HL-60/S4 treated with phorbol 12-myristate 13-acetate at 8.2 ng/mL for 4 days and 3 days (cell line): ENCODE measurements around the gene ADGRF4.
"Not testable (repeated sequence)": the region's sequence is repeated elsewhere in the genome, so short reads cannot be mapped to it uniquely, and the experiment has no call there.

ENCODE experiments used
- in situ Hi-C: fragments of 300-500 bp; cut with MboI; formaldehyde crosslinking; loops from 2 replicates; pipeline ENCODE4 v1.15.0; 2022; ENCODE audit warnings: low sequenced_read_pairs

The ADGRF4 gene

DNA sequence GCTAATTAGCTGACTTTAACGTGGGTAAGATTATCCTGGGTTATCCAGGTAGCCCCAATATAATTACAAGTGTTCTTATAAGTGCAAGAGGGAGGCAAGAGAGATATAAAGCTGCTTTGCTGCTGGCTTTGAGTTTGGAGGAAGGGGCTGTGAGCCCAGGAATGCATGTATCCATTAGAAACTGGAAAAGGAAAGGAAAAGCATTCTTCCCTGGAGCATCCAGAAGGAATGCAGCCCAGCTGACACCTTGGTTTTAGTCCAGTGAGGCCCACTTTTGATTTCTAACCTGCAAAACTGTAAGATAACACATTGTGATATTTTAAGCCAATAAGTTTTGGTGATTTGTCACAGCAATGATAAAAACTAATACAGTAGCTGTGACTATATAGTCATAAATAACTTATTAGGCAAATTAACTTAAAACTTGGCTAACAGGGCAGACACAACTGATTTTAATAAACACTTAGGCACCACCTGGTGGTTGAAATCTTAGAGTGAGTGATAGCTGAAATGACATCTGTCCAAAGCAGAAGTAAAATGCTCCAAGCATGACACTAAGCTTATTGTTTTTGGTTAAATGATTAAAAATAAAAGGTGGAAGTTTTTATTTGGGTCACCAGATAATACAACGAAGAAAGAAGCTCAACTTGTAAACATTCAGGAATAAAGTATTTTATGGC, 35.6 kb downstream of the ADGRF4 start:
- in situ Hi-C loops, result no loop called here

DNA sequence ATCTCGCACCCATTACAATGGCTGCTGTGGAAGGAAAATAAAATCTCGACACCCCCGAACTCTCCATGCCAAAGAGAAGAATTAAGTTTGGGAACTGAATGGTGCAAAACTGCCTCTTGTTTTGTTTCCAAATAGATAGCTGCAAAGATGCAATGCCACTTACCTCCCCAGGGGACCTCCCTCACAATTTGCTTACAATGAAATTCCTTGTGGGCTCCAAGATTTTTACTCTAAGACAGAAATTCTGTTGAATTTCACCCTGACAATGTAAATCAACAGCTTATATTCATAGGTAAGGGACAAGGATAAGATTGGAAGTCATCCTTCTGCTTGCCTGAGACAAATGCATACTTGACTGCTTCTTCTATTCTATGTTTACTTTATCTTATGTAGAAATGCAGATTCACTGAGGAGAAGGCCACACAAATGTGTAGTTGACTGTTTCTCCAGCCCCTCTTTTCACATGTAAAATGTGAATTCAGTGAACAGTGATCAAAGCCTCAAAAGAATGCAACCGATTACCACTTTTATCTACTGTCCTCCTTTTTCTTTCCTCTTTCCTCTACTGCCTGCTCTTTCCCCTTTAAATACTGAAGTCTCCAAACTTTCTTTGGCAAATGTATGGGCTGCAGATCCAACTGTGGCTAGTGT, 36.6 kb downstream of the ADGRF4 start:
- in situ Hi-C loops, result no loop called here

DNA sequence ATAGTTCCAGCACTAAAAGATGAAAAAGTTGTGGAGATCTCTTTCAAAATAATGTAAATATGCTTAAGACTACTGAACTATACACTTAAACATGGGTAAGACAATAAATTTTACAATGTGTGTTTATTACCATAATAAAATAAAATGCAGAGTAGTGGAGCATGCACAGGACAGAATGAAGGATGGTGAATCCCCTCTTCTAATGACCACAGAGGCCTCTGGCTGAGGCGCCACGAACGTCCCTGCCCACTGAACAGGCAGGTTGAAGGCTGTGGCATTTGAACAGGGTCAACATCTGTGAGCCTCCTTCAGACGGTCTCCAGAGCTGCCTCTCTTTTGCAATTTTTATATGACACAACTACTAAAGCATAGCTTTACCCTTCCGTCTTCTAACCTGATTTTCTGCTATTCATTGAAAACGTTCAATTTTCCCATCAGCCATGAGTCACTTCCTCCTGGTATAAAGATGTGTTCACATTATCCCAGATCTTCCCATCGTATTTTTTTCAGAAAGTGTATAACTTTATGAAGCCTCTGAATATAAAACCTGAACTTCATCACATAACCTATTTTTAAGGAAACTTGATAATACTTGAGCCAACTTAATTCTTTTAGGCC, 37.8 kb downstream of the ADGRF4 start:
- in situ Hi-C loops, result no loop called here

DNA sequence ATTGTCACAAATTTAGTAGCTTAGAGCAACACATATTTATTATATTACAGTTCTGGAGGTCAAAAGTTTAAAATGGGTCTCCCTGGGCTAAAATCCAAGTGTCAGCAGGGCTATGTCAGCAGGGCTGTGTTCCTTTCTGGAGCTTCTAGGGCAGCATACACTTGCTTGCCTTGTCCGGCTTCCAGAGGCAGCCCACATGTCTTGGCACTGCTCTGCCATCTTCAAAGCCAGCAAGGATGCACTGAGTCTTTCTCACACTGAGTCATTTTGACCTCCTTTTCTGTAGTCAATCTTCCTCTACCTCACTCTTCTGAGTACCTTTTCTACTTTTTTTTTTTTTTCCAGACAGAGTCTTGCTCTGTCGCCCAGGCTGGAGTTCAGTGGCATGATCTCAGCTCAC, 39.0 kb downstream of the ADGRF4 start:
- in situ Hi-C loops, result no loop called here

DNA sequence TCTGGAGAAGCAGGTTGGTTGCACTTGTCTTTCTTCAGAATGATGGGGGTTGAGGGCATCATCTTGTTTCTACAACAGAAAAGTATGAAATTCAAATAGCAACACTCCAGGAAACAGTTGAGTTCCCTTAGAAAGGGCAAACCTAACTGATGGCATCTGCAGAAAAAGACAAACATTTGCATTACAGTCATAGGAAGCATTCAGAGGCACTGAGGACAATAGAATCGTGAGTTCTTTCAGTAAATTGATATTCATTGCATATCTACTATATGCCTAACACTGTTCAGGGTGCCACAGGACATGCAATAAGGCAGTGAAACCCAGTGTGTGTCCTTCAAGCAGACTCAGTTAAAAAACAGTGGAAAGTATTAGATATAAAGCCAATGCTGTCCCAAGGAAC, 42.3 kb downstream of the ADGRF4 start:
- in situ Hi-C loops, result no loop called here

DNA sequence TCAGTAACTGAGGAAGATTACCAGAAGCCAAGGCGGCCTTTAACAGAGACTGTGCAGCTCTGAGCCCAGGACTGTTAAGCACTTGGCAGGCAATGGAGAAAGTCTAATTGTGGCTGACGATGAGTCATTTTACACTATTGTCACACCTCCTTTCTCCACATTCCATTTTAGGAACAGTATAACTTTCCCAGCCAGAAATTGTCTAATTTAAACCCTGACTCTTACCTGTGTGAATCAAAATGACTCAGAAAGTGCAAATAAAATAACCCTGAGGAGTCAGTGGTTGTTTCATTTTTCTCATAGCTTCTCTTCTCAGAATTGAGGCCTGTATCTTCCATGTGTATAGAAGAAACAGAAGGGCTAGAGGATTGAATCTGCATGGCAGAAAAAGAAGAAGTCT, 43.4 kb downstream of the ADGRF4 start:
- in situ Hi-C loops, result no loop called here

DNA sequence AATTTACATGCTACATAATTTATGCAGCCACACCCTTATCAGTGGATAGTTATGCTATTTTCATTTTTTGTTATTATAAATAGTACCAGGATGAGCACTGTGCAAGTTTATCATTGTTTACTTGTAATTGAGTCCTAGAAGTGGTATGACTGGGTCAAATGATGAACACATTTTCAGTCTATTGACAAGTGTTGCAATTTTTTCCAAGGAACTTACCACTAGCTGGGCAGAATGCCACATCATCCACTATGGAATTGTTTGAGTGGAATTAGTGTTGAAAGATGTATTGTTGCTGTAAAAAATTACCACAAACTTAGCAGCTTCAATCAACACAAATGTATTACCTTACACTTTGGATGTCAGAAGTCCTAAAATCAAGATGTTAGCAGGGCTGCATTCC, 45.4 kb downstream of the ADGRF4 start:
- in situ Hi-C loops, result no loop called here

DNA sequence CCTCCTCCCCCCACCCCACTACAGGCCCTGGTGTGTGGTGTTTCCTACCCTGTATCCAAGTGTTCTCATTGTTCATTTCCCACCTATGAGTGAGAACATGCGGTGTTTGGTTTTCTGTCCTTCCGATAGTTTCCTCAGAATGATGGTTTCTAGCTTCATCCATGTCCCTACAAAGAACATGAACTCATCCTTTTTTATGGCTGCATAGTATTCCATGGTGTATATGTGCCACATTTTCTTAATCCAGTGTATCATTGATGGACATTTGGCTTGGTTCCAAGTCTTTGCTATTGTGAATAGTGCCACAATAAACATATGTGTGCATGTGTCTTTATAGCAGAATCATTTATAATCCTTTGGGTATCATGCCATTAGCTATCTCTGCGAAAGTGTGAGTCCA, 46.9 kb downstream of the ADGRF4 start:
- in situ Hi-C loops, result not testable (repeated sequence)

DNA sequence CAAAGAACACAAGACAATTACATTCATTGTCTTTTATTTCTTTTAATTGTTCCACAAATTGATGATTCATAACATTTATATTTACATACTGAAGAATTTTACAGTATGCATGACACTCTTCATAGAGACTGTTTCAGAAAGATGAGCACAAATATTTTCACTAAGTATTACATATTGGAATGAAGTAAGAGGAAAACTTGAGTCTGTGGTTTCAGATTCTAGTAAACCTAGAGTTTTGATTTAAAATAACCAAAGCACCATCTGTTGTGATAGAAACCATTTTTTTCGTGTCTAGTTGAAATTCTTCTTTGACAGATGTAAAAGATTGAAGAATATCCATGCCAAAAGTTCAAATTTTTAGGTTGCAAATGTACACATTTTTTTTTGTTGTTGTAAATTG, 51.4 kb downstream of the ADGRF4 start:
- in situ Hi-C loops, result no loop called here

DNA sequence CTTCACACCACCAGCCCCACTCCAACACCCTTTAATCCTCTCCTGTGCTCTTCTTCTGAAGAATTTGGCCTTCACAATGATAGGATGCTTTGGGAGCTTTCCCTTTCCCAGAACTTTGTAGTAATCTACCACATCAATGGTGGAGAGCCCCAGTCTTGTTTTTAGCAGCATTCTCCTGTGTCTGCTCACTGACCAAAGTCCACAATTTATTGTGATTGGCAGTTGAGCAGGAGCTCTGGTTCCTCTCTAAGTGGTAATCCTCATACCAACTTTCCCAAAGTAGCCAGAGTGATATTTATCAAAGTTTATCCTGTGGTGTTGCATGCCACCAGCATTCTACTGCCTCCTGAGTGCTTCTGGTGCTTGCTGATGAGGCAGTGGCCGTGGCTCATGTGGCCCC, 54.4 kb downstream of the ADGRF4 start:
- in situ Hi-C loops, result no loop called here

DNA sequence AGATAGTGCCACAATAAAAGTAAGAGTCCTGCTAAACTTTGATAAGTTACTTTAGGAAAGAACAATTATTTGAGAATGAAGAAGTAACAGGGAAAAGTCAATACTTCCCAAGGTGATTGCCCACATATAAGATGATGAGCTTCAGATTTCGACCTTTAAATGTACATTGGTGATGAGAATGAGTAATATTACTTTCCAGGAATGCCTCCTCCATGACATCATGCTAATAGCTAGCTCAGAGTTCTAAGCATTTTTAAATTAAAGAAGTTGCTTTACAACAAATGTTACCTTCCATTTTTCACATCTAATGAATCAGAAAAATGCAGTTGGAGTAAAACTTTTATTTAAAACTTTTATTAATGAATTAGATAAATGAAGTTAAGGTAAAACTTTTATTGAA, 61.0 kb downstream of the ADGRF4 start:
- in situ Hi-C loops, result no loop called here

DNA sequence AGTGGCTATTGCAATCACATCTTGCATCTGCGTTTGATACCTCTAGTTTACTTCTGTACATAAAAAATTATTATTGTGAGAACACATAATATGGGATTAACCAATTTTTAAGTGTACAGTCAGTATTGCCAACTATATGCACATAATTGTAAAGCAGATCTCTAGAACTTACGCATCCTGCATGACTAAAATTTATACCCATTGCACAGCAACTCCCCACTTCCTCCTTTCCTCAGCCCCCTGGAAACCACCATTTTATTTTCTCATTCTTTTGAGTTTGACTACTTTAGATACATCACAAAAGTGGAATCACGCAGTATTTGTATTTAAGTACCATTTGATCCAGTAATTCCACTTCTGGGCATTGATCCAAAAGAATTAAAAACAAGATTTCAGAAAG, 64.1 kb downstream of the ADGRF4 start:
- in situ Hi-C loops, result no loop called here

DNA sequence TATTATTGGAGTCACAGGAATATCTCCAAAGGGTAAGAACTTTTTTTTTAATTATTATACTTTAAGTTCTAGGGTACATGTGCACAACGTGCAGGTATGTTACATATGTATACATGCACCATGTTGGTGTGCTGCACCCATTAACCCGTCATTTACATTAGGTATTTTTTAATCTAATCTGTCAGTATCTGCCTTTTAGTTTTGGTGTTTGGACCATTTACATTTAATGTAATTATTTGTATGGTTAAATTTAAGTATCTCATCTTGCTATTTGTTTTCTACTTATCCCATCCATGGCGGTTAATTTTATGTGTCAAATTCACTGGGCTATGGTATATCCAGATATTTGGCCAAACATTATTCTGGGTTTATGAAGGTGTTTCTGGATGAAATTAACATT, 68.1 kb downstream of the ADGRF4 start:
- in situ Hi-C loops, result no loop called here

DNA sequence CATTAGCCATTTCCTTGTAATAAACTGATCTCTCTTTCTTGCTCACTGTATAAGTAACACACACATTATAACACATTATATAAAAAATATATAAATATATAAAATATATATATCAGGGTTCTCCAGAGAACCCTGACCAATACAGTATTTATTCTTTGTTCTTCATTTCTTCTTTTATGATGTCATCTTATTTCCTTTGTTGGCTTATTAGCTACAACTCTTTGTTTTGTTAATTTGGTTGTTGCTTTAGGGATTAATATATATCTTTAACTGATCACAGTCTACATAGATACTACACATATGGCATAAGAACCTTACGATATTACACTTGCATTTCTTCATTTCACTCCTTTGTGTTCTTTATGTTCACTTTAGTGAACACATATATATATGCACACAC, 68.7 kb downstream of the ADGRF4 start:
- in situ Hi-C loops, result no loop called here

DNA sequence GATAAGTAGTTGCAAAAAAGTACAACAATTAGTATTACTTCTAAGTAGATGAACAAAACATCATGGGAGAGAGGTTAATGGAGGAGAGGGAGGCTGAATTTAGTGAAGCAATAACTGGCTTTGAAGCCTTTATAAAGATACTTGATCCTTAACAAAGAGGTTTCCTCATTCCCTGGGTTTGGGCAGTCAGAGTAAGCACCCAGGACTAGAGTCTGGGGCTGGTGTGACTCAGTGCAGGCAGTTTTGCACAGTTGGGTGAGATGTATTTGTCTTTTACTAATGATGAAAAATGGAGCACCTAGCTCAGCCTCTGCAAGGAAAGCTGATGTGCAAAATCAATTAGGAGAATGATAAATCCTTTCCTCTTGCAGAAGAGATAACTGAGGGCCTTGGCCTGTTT, 71.6 kb downstream of the ADGRF4 start:
- in situ Hi-C loops, result no loop called here
